NCI-H1694 treated with DMSO at 0.1 percent for 48 hours (cell line): ENCODE results near the gene SLC24A3.
"Not testable (repeated sequence)": the region's sequence is repeated elsewhere in the genome, so short reads cannot be mapped to it uniquely, and the experiment has no call there.

Experiments
- DNase-seq: peaks from one replicate; lab custom pipeline; 2025; lab: John Stamatoyannopoulos, UW

The SLC24A3 gene

GRCh38 chr20:19678591-19678990 lies 466.1 kb downstream of the SLC24A3 start:
- DNase-seq, result not testable (repeated sequence)

- DNase-seq, result no peak
These were observed 467.6 kb downstream of the SLC24A3 start for GRCh38 chr20:19679900-19680495.

- DNase-seq, result no peak
These were observed 469.8 kb downstream of the SLC24A3 start for GRCh38 chr20:19682249-19682648.

GRCh38 chr20:19683188-19683587 lies 470.7 kb downstream of the SLC24A3 start:
- no peak for DNase-seq

GRCh38 chr20:19683822-19684221 lies 471.4 kb downstream of the SLC24A3 start:
- DNase-seq, result no peak

- DNase-seq, result peak; percentile 68
These were observed 475.8 kb downstream of the SLC24A3 start for GRCh38 chr20:19688031-19688806.

- DNase-seq, result no peak
These were observed 478.0 kb downstream of the SLC24A3 start for GRCh38 chr20:19690462-19690861.

GRCh38 chr20:19691125-19691524 lies 478.7 kb downstream of the SLC24A3 start:
- no peak for DNase-seq

- no peak for DNase-seq
These were observed 479.7 kb downstream of the SLC24A3 start for GRCh38 chr20:19692100-19692499.

- no peak for DNase-seq
These were observed 480.3 kb downstream of the SLC24A3 start for GRCh38 chr20:19692685-19693119.

- no peak for DNase-seq
These were observed 481.1 kb downstream of the SLC24A3 start for GRCh38 chr20:19693508-19693907.

- DNase-seq, result no peak
These were observed 482.6 kb downstream of the SLC24A3 start for GRCh38 chr20:19695081-19695480.

GRCh38 chr20:19696620-19697019 lies 484.2 kb downstream of the SLC24A3 start:
- DNase-seq, result no peak

GRCh38 chr20:19697415-19697814 lies 485.0 kb downstream of the SLC24A3 start:
- no peak for DNase-seq

- peak; percentile 89 for DNase-seq
These were observed 486.9 kb downstream of the SLC24A3 start for GRCh38 chr20:19699180-19699971.

- no peak for DNase-seq
These were observed 489.0 kb downstream of the SLC24A3 start for GRCh38 chr20:19701429-19701828.

- no peak for DNase-seq
These were observed 494.0 kb downstream of the SLC24A3 start for GRCh38 chr20:19706463-19706862.

- DNase-seq, result no peak
These were observed 497.3 kb downstream of the SLC24A3 start for GRCh38 chr20:19709635-19710335.

GRCh38 chr20:19710336-19711120 lies 498.1 kb downstream of the SLC24A3 start:
- DNase-seq, result no peak

GRCh38 chr20:19711126-19711525 lies 498.7 kb downstream of the SLC24A3 start:
- no peak for DNase-seq

GRCh38 chr20:19712721-19713260 lies 500.3 kb downstream of the SLC24A3 start:
- peak; percentile 66 for DNase-seq
